ENCODE data around the gene CLHC1.

GRCh38 chr2:55169915-55170314 is 62.2 kb downstream of the CLHC1 start:
- TF ChIP-seq, protein P1, sequence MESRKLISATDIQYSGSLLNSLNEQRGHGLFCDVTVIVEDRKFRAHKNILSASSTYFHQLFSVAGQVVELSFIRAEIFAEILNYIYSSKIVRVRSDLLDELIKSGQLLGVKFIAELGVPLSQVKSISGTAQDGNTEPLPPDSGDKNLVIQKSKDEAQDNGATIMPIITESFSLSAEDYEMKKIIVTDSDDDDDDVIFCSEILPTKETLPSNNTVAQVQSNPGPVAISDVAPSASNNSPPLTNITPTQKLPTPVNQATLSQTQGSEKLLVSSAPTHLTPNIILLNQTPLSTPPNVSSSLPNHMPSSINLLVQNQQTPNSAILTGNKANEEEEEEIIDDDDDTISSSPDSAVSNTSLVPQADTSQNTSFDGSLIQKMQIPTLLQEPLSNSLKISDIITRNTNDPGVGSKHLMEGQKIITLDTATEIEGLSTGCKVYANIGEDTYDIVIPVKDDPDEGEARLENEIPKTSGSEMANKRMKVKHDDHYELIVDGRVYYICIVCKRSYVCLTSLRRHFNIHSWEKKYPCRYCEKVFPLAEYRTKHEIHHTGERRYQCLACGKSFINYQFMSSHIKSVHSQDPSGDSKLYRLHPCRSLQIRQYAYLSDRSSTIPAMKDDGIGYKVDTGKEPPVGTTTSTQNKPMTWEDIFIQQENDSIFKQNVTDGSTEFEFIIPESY (IDR thresholded peaks at IDR 0.05; ENCODE audit: borderline replicate concordance, low read depth), result no peak
- no peak for TF ChIP-seq CHD2 (IDR thresholded peaks at IDR 0.05; ENCODE audit: low read length, partially characterized antibody)
- TF ChIP-seq MEF2A (IDR thresholded peaks at IDR 0.05; ENCODE audit: borderline replicate concordance, low read depth), result no peak
- no peak for TF ChIP-seq CTCF (IDR thresholded peaks at IDR 0.05)
- no peak for TF ChIP-seq SMC3 (IDR thresholded peaks at IDR 0.05; ENCODE audit: low read depth, low read length)
- no peak for TF ChIP-seq MAX (IDR thresholded peaks at IDR 0.05; ENCODE audit: low read depth)

All from SK-N-SH (cell line).